Activated naive CD8-positive, alpha-beta T cell treated with anti-CD3 and anti-CD28 coated beads for 36 hours (primary cell): ENCODE results near the gene BUB3. TPM values are rescaled to one million over a fixed set of nuclear protein-coding genes. Genes with fewer than 3 reads are reported as not detected.

Experiments
- DNase-seq: peaks from one replicate; pipeline ENCODE4 v3.0.0; 2021
- H3K27ac Mint-ChIP-seq: one replicate; pipeline ENCODE4 v1.8.0; 2022; ENCODE audit warnings: mild to moderate bottlenecking, moderate library complexity, mixed read lengths
- H3K27me3 Mint-ChIP-seq: one replicate; pipeline ENCODE4 v1.8.0; 2022; ENCODE audit warnings: mild to moderate bottlenecking, mixed read lengths
- H3K36me3 Mint-ChIP-seq: one replicate; pipeline ENCODE4 v1.8.0; 2021; ENCODE audit warnings: mild to moderate bottlenecking, mixed read lengths
- H3K4me1 Mint-ChIP-seq: one replicate; pipeline ENCODE4 v1.8.0; 2021; ENCODE audit warnings: mixed read lengths
- H3K4me3 Mint-ChIP-seq: one replicate; pipeline ENCODE4 v1.8.0; 2022; ENCODE audit warnings: mild to moderate bottlenecking, moderate library complexity, mixed read lengths
- H3K9me3 Mint-ChIP-seq: one replicate; pipeline ENCODE4 v1.8.0; 2022; ENCODE audit warnings: mixed read lengths
- total RNA-seq, 2 experiments: library from RNA; stranded (reverse); gene quantifications; one replicate each; pipeline ENCODE4 v1.2.3, GENCODE V29; 2021

The BUB3 gene
- total RNA-seq, 2 experiments from 2014 or later = 257 to 258 TPM

DNA sequence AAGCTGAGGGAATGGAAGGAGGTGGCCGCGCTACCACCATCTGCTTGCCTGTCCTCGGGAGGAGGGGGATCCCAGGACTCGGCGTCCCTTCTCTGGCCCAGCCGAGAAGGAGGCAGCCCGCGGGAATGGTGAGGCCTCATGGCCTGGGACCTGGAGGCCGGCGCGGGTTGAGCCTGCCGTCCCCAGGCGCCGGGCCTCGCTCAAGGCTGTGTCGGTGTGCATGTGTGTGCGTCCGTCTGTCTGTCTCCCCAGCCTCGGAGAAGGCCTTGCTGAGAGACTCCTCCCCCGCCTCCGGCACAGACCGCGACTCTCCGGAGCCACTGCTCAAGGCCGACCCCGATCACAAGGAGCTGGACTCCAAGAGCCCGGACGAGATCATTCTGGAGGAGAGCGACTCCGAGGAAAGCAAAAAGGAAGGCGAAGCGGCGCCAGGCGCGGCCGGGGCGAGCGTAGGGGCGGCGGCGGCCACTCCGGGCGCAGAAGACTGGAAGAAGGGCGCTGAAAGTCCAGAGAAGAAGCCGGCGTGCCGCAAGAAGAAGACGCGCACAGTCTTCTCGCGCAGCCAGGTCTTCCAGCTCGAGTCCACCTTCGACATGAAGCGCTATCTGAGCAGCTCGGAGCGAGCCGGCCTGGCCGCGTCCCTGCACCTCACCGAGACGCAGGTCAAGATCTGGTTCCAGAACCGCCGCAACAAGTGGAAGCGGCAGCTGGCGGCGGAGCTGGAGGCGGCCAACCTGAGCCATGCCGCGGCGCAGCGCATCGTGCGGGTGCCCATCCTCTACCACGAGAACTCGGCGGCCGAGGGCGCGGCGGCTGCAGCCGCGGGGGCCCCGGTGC is 17.2 kb upstream of the BUB3 start:
- Mint-ChIP-seq H3K4me1 (peaks cover 42% of the 10 kb centered on the region), H3K9me3 (no peaks in the 10 kb centered on the region), H3K27me3 (peaks cover 87% of the 10 kb centered on the region), H3K27ac (no peak overlapping the region), H3K4me3 (peak overlapping the region; percentile 75), H3K36me3 (no peaks in the 10 kb centered on the region)
- DNase-seq = peak; percentile 41

DNA sequence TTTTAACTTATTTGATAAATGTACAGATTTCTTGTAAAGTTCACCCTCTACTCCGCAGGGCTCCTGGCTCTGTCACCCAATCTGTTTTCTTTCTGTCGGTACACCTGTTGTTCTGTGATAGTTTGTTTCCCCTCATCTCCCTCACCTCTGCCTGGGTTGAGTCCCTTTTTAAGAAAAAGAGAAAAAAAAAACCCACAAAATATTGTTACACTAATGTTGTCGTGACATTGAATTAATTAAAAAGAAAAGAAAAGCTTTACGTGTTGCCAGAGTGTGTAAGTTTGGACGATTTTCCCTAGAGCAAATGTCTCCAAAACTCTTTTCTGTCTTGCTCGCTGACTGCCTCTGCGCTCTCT is 15.1 kb upstream of the BUB3 start:
- peaks cover 87% of the 10 kb centered on the region for H3K27me3 Mint-ChIP-seq
- H3K36me3 Mint-ChIP-seq = no peaks in the 10 kb centered on the region
- H3K4me3 Mint-ChIP-seq = no peak overlapping the region
- no peak overlapping the region for H3K27ac Mint-ChIP-seq
- peaks cover 39% of the 10 kb centered on the region for H3K4me1 Mint-ChIP-seq
- no peaks in the 10 kb centered on the region for H3K9me3 Mint-ChIP-seq
- no peak for DNase-seq

DNA sequence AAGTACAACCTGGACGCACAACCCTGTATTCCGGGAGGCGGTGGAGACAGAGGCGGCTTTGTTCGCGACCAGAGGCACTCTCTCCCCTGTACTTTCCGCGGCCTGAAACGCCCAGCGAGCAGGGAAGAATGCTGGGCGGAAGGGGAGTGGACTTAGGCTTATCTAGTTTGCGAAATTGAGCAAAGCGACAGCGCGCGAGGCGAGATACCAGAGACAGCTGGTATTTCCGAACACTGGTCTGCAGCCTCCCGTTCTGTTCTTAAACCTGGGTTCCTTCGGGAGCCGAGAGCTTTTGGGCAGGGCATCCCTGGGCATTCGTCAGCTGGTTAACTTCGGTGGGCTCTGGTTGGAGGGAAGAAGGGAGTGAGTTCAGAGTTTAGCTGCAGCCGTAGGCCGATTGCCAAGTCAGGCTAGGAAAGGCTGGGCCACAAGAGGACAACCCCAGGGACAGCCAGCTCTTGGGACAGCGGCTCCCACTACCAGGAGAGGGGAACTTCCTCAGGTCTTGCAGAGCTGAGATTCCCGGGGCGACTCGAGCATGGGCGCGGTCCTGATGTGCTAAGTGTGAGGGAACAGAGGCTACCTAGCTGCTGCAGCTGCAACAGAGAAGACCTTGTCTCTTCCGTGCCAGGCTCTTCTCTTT is 14.6 kb upstream of the BUB3 start:
- DNase-seq = peak; percentile 8
- Mint-ChIP-seq H3K4me3 (no peak overlapping the region), H3K9me3 (no peaks in the 10 kb centered on the region), H3K4me1 (peaks cover 39% of the 10 kb centered on the region), H3K27me3 (peaks cover 87% of the 10 kb centered on the region), H3K27ac (no peak overlapping the region), H3K36me3 (no peaks in the 10 kb centered on the region)

DNA sequence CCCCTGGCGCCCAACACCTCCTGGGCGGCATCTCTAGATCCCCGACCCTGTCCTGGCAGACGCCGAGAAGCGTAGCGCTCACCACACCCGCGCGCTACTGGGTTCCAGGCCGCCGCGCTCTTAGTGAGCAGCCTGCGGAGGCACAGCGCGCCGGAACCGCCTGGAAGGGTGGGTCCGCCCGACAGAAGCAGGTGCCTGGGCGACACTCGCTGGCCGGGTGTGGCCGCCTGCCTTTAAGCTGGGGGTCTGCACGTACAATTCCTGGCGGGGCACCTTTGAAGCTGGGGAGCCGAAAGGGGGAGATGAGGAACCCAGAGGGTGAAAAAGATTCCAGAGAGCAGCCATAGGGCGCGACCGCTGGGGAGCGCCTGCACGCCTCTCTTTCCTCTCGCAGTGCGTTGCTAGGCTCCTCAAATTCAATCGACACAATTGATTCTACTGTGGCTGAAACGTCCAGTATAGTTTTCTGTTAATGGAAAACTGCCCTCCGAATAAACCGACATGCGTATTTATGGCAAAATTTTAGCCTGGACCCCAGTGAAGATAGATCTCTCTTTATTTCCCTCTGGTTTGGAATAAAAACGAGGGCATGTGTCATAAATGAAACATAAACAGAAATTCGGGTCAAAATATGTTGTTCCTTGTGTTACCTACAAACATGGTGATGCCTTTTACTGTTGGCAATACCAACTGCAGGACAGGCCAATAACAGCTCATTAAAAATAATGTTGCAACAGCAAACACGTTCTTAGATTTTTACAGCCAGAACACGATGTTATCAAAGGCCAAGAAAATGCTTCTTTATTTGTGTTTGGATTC is 13.8 kb upstream of the BUB3 start:
- H3K27ac Mint-ChIP-seq = no peak overlapping the region
- peak; percentile 28 for DNase-seq
- H3K36me3 Mint-ChIP-seq = no peaks in the 10 kb centered on the region
- peaks cover 91% of the 10 kb centered on the region for H3K27me3 Mint-ChIP-seq
- peak overlapping the region; percentile 42 for H3K4me3 Mint-ChIP-seq
- H3K4me1 Mint-ChIP-seq = peaks cover 43% of the 10 kb centered on the region
- no peaks in the 10 kb centered on the region for H3K9me3 Mint-ChIP-seq

DNA sequence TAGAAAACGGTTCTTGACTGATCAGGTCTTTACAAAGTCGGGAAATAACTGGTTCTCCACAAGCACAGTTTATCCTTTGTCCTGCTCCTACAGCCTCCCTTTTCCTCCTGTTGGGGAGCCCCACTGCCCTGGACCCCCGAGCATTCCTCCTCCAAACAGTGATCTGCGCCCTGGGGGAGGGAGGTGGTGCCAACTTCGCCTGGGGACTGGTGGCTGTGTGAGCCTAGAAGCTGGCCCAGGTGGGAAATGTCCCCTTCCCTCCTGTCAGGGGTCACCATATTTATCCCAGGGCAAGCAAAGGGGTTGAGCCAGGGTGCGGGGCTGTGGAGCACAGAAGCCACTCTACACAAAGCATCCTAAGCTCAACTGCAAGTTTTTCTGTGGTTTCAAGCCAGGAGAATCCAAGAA is 13.2 kb upstream of the BUB3 start:
- no peak overlapping the region for H3K4me3 Mint-ChIP-seq
- no peaks in the 10 kb centered on the region for H3K9me3 Mint-ChIP-seq
- no peaks in the 10 kb centered on the region for H3K36me3 Mint-ChIP-seq
- peaks cover 97% of the 10 kb centered on the region for H3K27me3 Mint-ChIP-seq
- DNase-seq = no peak
- peaks cover 49% of the 10 kb centered on the region for H3K4me1 Mint-ChIP-seq
- no peak overlapping the region for H3K27ac Mint-ChIP-seq

DNA sequence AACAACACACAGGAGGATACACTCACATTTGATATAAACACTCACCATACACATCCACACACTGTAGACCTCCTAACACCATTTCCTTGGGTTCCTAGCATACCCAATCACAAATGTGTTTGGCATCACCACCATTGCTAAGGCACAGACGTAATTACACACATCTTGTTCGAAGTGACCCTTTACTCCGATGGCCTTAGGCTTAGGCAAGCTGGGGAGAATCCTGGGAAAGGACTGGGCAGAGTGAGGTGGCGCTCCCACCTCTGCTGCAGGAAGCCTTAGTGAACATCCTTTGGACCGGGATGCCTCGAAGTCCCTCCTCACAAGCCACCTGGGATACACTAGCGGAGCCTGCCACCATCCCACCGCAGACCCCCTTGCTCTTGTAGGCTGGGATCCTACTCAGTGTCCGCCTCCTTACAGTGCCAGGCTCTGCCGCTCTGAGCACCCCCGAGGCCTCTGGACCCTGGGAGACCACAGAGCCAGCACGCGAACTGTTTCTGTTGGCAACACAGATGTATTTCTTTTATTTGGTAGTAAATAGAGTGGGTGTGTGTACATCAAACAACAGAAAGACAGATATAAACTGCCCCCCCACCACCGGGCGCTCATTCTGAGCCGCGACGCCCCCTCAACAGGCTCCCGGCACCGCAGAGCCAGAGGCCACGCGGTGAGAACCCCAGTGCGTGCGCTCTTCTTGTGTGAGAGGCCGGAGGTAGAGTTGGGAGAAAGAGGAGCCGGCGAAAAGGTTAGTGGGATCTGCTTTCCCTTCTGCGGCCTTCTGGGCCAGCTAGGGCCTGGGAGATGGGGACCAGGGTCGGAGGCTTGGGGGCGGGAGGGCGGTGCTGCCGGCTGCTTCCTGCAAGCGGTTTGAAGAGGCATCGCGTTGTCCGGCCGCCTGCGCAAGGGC is 12.2 kb upstream of the BUB3 start:
- DNase-seq = no peak
- Mint-ChIP-seq H3K4me3 (no peak overlapping the region), H3K9me3 (no peaks in the 10 kb centered on the region), H3K27ac (no peak overlapping the region), H3K36me3 (no peaks in the 10 kb centered on the region), H3K27me3 (peaks cover 97% of the 10 kb centered on the region), H3K4me1 (peaks cover 49% of the 10 kb centered on the region)

DNA sequence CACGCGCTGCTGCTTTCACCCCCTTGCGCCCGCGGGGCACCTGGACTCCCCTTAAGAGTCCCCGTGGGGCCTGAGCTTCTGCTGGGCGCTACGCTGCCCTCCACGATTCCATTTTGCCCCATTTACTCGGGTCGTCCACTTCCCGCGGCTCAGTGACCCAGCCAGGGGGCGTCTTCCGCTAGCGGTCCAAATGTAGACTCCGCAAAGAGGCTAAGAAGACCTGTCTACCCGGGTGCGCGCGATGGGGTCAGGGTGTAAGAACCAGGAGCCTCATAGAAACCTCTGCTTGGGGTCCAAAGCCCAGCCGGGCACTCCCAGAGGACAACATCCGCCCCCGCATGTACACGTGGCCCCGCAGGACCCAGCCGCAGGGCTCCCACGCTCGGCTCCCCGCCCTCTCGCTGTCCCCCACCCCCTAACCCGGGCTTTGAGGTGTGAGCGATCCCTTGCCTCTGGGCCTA is 11.5 kb upstream of the BUB3 start:
- no peak for DNase-seq
- H3K27ac Mint-ChIP-seq = no peak overlapping the region
- H3K4me1 Mint-ChIP-seq = peaks cover 53% of the 10 kb centered on the region
- H3K27me3 Mint-ChIP-seq = peaks cover 96% of the 10 kb centered on the region
- no peaks in the 10 kb centered on the region for H3K9me3 Mint-ChIP-seq
- H3K36me3 Mint-ChIP-seq = no peaks in the 10 kb centered on the region
- H3K4me3 Mint-ChIP-seq = no peak overlapping the region

DNA sequence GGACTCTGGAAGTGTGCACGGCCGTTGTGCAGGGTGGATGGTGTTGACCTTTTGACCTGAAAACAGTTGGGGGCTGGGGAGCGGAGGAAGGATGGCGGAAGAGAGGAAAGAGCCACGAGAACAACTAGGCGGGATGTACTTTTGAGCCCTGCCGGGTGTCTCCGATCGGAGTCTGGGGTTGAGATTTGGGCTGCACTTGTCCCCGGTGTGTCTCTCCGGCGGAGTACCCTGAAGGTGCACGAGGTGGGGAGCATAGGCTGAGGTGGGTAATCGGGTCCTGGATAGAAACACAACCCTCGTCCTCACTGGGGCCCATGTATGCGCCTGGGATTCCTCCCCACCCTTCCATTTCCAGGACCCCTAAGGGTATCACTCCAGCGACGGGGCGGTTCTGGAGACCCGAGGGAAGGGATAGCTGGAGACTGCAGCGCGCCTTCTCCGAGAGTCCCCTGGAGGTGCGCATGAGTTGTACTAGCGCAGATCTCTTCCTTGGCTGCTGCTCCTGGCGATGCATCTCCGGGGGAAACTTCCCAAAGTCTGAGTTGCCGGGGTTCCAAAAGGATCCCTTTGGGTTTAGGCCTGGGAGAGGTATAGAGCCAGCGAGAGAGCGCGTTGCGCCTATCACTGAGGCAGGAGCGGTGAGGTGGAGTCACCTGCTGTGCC is 10.9 kb upstream of the BUB3 start:
- DNase-seq = no peak
- Mint-ChIP-seq H3K27me3 (peaks cover 95% of the 10 kb centered on the region), H3K9me3 (no peaks in the 10 kb centered on the region), H3K36me3 (no peaks in the 10 kb centered on the region), H3K4me1 (peaks cover 53% of the 10 kb centered on the region), H3K4me3 (no peak overlapping the region), H3K27ac (no peak overlapping the region)

DNA sequence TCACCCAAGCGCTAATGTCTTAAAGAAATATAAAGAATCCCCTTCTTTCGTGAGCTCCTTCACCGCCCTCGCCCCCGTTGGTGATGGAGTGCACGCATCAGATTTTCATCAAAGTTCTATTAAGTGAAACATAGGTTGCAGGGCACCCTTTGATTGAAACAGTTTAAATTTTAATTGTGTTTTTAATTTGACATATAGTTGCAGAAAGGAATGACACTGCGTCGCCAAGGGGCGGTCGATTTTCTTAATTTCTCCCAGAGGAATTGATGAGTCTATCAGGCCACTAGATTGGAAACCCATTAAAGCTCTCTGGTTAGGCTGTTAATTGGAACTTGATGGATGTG is 10.4 kb upstream of the BUB3 start:
- peaks cover 92% of the 10 kb centered on the region for H3K27me3 Mint-ChIP-seq
- no peak overlapping the region for H3K4me3 Mint-ChIP-seq
- no peak overlapping the region for H3K27ac Mint-ChIP-seq
- no peaks in the 10 kb centered on the region for H3K36me3 Mint-ChIP-seq
- no peaks in the 10 kb centered on the region for H3K9me3 Mint-ChIP-seq
- DNase-seq = no peak
- peaks cover 55% of the 10 kb centered on the region for H3K4me1 Mint-ChIP-seq

DNA sequence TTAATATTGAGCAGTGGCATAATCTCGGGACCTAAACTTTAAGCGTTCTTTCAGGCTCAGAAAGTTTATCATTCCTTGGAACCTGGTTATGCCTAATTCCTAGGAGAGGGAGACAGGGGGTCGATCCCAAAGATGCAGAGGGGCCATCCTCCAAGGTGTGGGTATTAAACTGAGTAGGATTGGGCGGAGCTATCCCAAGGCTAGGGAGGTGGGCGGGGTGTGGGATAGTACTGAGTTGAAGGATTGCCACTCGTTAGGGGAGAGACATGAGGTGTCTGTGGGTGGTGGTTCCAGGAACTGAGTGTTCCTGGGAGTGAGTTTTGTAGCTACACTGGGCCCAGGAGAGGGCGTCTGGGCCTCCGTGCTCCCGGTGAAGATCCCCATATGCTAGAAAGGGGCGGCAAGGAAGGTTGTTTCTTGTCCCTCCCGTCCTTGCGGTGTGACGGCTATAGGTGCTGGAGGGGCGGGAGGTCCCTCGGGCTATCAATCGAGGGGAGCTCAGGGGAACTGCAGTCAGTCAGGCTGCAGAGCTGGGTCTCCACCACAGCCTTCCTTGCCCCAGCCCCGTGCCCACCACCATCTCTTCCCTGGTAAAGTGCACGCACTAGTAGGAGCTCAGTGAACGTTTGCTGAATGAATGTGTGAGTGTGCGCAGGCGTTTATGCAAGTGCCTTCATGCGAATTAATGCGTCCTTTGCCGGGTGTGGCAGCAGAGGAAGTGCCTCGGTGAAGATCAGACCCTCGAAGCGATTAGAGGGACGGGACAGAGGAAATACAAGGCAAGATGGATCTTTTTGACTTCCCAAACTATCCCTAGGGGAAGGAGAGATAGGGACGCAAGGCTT is 9.3 kb upstream of the BUB3 start:
- Mint-ChIP-seq H3K36me3 (no peaks in the 10 kb centered on the region), H3K27ac (no peak overlapping the region), H3K4me1 (peaks cover 51% of the 10 kb centered on the region), H3K4me3 (no peak overlapping the region), H3K27me3 (peaks cover 89% of the 10 kb centered on the region), H3K9me3 (no peaks in the 10 kb centered on the region)
- peak; percentile 15 for DNase-seq

DNA sequence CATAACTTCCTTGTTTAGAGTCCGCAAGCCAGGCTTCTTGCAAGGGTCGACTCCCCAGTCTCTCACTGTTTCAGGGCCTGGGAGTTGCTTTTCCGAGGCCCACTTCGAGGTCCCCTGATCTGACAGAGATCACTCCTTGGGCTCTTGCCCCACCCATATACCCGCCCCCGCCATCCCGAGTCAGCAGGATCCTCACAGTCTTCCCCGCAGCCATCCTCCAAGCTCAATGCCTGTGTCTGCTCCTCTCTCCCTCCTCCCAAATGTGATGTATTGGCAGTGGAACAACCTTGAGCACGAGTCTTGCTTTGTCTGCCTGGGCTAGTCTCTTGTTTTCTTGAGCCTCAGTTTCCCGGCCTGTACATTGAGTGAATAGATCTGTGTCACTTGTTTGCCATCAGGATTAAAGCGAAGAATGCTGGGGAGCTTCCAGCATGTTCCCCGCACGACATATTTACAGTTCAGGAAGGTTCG is 8.6 kb upstream of the BUB3 start:
- Mint-ChIP-seq H3K9me3 (no peaks in the 10 kb centered on the region), H3K27ac (no peak overlapping the region), H3K27me3 (peaks cover 89% of the 10 kb centered on the region), H3K4me3 (peak overlapping the region; percentile 3), H3K36me3 (no peaks in the 10 kb centered on the region), H3K4me1 (peaks cover 50% of the 10 kb centered on the region)
- no peak for DNase-seq

DNA sequence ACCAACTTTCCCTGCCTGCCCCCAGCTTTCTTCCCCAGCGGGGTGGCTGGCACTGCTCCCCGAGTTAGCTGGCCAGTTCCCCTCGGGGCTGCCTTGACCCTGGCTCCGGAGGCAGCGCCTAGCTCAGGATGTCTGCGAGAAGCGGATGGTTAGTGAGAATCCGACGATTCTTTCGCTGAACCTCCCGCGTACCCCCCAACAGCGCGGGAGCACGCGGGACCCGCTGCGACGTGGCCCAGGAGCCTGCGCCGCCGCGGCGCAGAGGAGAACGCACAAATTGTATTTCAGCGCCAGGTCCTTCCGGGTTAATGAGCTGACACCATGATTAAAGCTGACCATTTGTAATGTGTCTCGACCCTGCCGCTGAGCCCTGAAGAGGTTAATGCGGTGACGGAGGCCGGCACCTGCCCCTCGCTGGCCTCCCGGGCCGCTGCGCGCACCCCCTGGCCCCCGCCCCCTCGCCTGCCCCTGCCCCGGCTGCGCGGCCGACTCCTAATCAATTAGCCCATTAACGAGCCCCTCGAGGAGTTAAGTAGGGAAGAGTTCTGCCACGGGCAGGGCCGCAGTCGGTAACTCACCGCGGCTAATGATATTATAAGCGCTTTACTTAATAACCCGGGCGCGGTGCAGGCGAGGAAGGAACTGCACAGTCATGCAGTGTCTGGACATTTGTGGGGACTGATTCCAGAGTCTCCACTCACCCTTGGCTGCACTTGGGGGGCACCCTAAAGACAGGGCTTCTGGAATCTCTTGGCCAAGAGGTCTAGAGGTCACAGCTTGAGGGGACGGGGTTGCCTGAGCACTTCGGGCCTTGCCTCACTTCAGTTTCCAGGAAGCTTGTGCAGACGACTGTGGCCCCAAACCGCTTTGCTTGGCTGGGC is 7.9 kb upstream of the BUB3 start:
- DNase-seq = peak; percentile 9
- Mint-ChIP-seq H3K4me3 (no peak overlapping the region), H3K9me3 (no peaks in the 10 kb centered on the region), H3K36me3 (no peaks in the 10 kb centered on the region), H3K4me1 (peaks cover 52% of the 10 kb centered on the region), H3K27ac (no peak overlapping the region), H3K27me3 (peaks cover 89% of the 10 kb centered on the region)
